ENCODE measurements around the gene NOA1.

GRCh38 chr4:56999751-57000150 is 22.3 kb upstream of the NOA1 start:
- no peak for TF ChIP-seq CBX5 (IDR thresholded peaks at IDR 0.05; ENCODE audit: low read depth, low read length)
- no peak for TF ChIP-seq SP2 (IDR thresholded peaks at IDR 0.05; ENCODE audit: low read length)
- TF ChIP-seq, protein P1, sequence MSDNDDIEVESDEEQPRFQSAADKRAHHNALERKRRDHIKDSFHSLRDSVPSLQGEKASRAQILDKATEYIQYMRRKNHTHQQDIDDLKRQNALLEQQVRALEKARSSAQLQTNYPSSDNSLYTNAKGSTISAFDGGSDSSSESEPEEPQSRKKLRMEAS (IDR thresholded peaks at IDR 0.05) = no peak
- no peak for TF ChIP-seq POLR2A (IDR thresholded peaks at IDR 0.05; ENCODE audit: control extremely low read depth in 1 of 2, low read depth in 2 of 2, low read length in 2 of 2)
- no peak for TF ChIP-seq CTCF (IDR thresholded peaks at IDR 0.05; ENCODE audit: control extremely low read depth in 1 of 3, insufficient read depth in 1 of 3, low read depth in 1 of 3, low read length in 3 of 3)
- no peak for TF ChIP-seq PHF8 (conservative IDR thresholded peaks at IDR 0.05; ENCODE audit: low read depth, low read length)
- no peak for TF ChIP-seq SIN3A (conservative IDR thresholded peaks at IDR 0.05 in 1 of 2, IDR thresholded peaks at IDR 0.05 in 1 of 2; ENCODE audit: low read depth in 1 of 2, low read length in 2 of 2)
- TF ChIP-seq RFX5 (IDR thresholded peaks at IDR 0.05; ENCODE audit: borderline replicate concordance, low read depth, low read length) = no peak
- no peak for TF ChIP-seq TBP (IDR thresholded peaks at IDR 0.05; ENCODE audit: low read depth, low read length)
- TF ChIP-seq NRF1 (IDR thresholded peaks at IDR 0.05; ENCODE audit: low read depth, low read length) = no peak

Data from H1 (cell line).